Activated naive CD4-positive, alpha-beta T cell treated with anti-CD3 and anti-CD28 coated beads, Interleukin-2, amount 50 U/mL, for 16 hours (primary cell): ENCODE results near the gene ACSM2B.
"Not testable (repeated sequence)": the region's sequence is repeated elsewhere in the genome, so short reads cannot be mapped to it uniquely, and the experiment has no call there.

Experiments used
- DNase-seq: peaks from one replicate; pipeline ENCODE4 v3.0.0-alpha.2; 2020

The ACSM2B gene

GRCh38 chr16:20592780-20593179, 16.6 kb upstream of the ACSM2B start:
- not testable (repeated sequence) for DNase-seq

GRCh38 chr16:20589486-20589885, 13.3 kb upstream of the ACSM2B start:
- not testable (repeated sequence) for DNase-seq

- not testable (repeated sequence) for DNase-seq
Observed at GRCh38 chr16:20587645-20588074, 11.5 kb upstream of the ACSM2B start.

- DNase-seq = not testable (repeated sequence)
Observed at GRCh38 chr16:20586716-20587115, 10.5 kb upstream of the ACSM2B start.

- not testable (repeated sequence) for DNase-seq
Observed at GRCh38 chr16:20586112-20586511, 9.9 kb upstream of the ACSM2B start.

- not testable (repeated sequence) for DNase-seq
Observed at GRCh38 chr16:20580487-20581259, 4.5 kb upstream of the ACSM2B start.

GRCh38 chr16:20578091-20578490, 1.9 kb upstream of the ACSM2B start:
- DNase-seq = not testable (repeated sequence)

GRCh38 chr16:20569117-20569651, 7.0 kb downstream of the ACSM2B start:
- DNase-seq = not testable (repeated sequence)

GRCh38 chr16:20568404-20568803, 7.8 kb downstream of the ACSM2B start:
- DNase-seq = no peak

GRCh38 chr16:20566864-20567263, 9.3 kb downstream of the ACSM2B start:
- no peak for DNase-seq

- DNase-seq = not testable (repeated sequence)
Observed at GRCh38 chr16:20565334-20565733, 10.8 kb downstream of the ACSM2B start.

- DNase-seq = not testable (repeated sequence)
Observed at GRCh38 chr16:20564218-20564617, 11.9 kb downstream of the ACSM2B start.

GRCh38 chr16:20555628-20556027, 20.5 kb downstream of the ACSM2B start:
- not testable (repeated sequence) for DNase-seq

- not testable (repeated sequence) for DNase-seq
Observed at GRCh38 chr16:20554689-20555088, 21.5 kb downstream of the ACSM2B start.

GRCh38 chr16:20553493-20553892, 22.7 kb downstream of the ACSM2B start:
- DNase-seq = not testable (repeated sequence)

GRCh38 chr16:20546951-20547350, 29.2 kb downstream of the ACSM2B start:
- DNase-seq = not testable (repeated sequence)

GRCh38 chr16:20546278-20546853, 29.8 kb downstream of the ACSM2B start:
- DNase-seq = not testable (repeated sequence)

GRCh38 chr16:20540603-20541316, 35.4 kb downstream of the ACSM2B start:
- DNase-seq = not testable (repeated sequence)

GRCh38 chr16:20538687-20539086, 37.5 kb downstream of the ACSM2B start:
- no peak for DNase-seq

- DNase-seq = no peak
Observed at GRCh38 chr16:20538181-20538580, 38.0 kb downstream of the ACSM2B start.

- DNase-seq = not testable (repeated sequence)
Observed at GRCh38 chr16:20536669-20537068, 39.5 kb downstream of the ACSM2B start.

GRCh38 chr16:20532284-20532792, 43.8 kb downstream of the ACSM2B start:
- DNase-seq = not testable (repeated sequence)

GRCh38 chr16:20531795-20532194, 44.4 kb downstream of the ACSM2B start:
- DNase-seq = not testable (repeated sequence)
